Medulla oblongata (tissue), 1 donor: ENCODE data around the gene NTMT1.
"Not testable (repeated sequence)": the region's sequence is repeated elsewhere in the genome, so short reads cannot be mapped to it uniquely, and the experiment has no call there.

Experiments used
- DNase-seq: peaks from one replicate; pipeline ENCODE4 v3.0.0-alpha.2; 2015; ENCODE audit errors: extremely low spot score

NTMT1 gene

DNA sequence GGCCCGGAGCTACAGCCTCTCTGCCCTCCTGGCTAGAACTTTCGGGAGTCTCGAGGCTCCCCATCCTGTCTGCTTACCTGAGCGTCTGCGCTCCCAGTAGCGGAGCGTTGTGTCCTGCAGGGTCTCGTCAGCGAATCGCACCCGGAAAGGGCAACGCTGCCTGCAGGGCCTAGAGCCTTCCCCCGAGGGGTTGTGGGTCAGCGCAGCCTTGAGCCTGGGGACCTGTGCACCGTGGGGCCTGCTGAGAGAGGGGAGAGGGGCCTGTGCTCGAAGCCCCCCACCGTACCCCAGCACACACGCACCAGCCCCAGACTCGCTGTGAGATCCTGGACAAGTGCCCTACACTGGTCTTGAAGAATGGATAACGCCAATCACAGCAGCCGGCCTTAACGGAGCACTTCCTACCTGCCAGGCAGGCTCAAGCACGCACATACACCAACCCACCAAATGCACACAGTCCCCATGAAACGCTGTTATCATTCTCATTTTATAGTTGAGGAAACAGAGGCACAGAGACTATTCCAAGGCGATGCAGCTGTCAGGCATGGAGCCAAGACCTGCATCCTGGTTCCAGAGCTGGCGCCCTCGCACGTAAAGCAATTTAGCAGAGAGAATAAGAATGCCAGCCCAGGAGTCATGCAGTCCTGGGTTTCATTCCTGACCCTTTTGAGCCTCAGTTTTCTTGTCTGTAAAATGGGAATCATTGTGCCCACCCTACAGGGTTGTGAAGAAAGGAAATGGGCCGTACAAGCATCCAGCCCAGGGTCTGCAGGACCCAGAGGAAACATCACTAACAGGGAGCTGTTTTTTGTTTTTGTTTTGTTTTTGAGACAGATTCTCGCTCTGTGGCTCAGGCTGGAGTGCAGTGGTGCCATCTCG, 10.3 kb upstream of the NTMT1 start:
- no peak for DNase-seq

GRCh38 chr9:129617167-129617566, 8.8 kb upstream of the NTMT1 start:
- no peak for DNase-seq

GRCh38 chr9:129619787-129620668, 5.9 kb upstream of the NTMT1 start:
- no peak for DNase-seq

GRCh38 chr9:129620669-129621295, 5.2 kb upstream of the NTMT1 start, which contains the start of gene C9orf50:
C9orf50 (minus strand) TSS chr9:129621101; CDS start chr9:129620574, 527 bp downstream.
- no peak for DNase-seq

GRCh38 chr9:129623331-129623730, 2.6 kb upstream of the NTMT1 start:
- no peak for DNase-seq

DNA sequence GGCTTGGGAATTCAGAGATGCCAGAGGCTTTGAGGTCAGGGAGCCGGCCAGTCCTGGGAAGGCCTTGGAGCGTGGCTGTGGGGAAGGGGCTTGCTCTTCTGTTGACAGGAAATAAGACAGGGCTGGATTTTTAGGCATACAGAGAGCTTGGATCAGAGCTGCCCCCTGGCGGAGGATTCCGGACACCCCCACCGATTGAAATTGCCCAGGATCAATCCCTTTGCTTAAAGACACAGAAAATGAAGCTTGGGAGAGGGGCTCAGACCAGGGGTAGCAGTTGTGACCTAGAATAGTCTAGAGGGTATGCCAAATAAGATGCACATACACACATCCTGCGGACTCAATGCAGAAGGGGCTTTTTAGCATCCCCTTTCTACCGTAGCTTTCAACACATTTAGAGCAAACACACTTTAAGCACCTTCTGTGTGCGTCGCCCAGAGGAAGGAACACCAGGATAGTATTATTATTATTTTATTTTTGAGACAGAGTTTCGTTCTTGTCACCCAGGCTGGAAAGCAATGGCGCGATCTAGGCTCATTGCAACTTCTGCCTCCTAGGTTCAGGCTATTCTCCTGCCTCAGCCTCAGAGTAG, 1.7 kb upstream of the NTMT1 start:
- DNase-seq, result no peak

DNA sequence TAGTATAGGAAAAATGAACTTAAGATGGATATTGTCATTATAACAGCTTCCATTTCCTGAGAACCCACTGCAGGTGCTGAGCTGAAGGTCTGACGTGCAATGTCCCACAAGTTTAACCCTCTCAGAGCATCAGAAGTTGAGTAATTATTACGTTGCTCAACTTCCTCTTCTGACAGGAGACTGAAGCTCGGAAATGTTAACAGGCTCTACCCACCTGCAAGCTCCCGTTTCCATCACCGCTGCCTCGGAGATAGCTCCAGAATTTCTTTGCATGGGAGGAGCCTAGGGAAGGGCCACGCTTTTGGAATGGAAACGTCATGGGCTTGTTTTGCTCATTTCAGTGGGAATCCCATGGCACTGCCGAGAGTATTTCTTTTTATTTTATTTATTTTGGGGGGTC, 1.0 kb upstream of the NTMT1 start:
- no peak for DNase-seq

GRCh38 chr9:129626625-129627284, 792 bp downstream of the NTMT1 start:
- DNase-seq, result no peak

DNA sequence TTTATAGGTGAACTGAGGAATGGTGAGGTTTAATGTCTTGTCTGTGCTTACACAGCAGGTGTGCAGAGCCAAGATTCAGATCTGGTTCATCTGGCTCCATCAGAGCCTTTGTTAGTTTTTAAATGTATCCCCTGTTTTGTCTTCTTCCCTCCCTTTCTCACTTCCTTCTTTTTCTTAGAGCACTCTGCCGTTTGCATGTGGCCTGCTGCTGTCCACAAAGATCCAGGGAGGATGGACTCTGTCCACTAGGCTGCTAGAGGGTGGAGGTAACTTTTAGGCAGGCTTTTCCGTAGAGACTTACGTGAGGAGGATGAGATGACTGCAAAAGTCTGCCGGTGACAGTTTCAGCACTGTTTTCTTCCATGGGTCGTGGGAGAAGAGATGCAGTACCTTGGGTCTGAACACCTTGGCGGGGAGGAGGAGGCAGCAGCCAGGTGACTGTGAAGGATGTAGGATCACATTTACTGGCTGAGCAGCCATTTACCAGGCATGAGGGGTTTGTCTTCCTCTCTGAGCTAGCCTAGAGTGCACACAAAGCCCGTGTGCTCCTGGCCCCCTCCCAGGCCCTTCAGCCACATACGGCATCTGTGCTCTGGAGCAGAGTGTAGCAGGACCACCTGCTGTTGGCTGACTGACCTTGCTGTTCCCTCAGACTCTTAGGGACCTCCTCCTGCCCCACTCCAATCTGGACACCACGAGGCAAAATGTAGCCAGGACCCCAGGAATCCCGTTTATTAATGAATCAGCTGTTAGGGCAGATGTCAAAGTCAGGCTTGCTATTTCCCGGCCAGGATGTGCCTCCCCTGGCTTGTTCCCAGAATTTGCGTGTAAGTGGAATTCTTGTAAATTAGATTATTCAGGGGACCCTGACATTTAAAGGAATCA, 1.8 kb downstream of the NTMT1 start:
- DNase-seq, result no peak

DNA sequence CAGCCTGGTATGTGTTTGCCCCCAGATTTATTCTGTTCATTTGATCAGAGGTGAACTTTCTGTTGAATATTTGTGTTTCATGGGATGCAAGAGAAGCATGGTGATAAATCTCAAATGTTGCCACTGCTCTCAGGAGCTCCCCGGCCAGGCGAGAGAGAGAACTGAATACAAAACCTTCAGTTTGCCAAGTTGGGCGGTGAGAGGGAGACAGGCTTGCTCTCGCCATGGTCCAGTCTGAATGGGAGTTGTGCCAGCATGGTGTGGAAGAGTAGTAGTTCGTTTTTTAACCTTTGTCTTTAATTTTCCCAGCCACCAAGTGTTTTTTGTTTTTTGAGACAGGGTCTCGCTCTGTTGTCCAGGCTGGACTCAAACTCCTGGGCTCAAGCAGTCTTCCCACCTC, 2.7 kb downstream of the NTMT1 start:
- DNase-seq, result no peak

GRCh38 chr9:129629251-129629820, 3.4 kb downstream of the NTMT1 start:
- no peak for DNase-seq

DNA sequence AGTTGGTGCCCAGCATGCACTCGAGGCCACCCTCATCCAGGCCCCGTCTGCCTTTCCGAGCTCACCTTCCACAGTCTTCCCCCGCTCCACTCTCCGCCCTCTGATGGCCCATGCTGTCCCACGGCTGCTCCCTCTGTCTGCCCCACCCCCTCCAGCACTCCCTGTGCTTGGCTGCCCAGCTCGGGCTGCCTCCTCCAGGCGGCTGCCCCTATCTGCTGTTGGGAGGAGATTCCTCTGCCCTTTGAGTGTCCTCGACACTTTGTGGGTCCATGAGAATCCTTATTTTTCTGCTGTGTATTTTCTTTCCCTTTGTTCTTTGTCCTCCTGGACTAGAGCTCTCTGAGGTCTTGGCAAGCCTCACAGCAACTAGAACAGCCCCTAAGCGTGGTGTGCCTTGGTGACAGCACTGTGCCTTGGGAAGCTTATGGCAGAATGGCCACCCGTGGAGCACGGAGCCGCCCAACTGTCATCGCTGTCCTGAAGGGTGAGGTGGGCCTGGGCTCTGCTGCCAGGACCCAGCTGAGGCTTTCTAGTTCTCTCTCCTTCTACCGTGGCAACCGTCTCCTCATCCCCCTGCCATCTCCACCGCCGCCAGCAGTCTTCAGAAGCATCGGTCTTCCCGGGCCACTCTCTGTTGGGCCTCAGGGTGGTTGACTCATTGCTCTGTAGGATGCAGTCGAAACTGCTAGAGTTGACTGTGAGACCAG, 5.2 kb downstream of the NTMT1 start:
- DNase-seq, result peak; percentile 69

- no peak for DNase-seq
Measured at GRCh38 chr9:129631674-129632129, 5.7 kb downstream of the NTMT1 start.

GRCh38 chr9:129632460-129632859, 6.5 kb downstream of the NTMT1 start:
- no peak for DNase-seq

DNA sequence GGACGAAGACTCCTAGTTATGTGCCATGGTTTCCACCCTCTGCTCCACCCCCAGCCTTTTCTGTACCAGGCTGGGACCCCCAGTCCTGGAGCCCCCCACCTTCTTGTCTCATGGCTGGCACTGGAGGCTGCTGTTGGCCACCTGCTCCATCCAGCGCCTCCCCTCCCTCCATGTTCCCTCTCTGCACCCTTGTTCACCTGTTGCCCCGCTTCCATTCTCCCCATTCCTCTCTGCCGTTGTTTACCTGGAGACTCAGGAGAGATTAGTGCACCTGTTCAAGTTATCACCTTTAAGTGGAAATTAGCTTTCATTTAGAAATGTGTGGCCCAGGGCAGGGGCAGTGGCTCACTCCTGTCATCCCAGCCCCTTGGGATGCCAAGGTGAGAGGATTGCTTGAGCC, 7.2 kb downstream of the NTMT1 start:
- DNase-seq, result no peak

GRCh38 chr9:129633848-129634247, 7.9 kb downstream of the NTMT1 start:
- no peak for DNase-seq

- DNase-seq, result no peak
Measured at GRCh38 chr9:129635099-129636065, 9.4 kb downstream of the NTMT1 start.

- DNase-seq, result not testable (repeated sequence)
Measured at GRCh38 chr9:129636343-129636742, 10.4 kb downstream of the NTMT1 start.
